HG03558 (cell line): Measurements from ENCODE around the gene SYT8.

Experiments
- ATAC-seq: cut with Tn5 transposase; IDR thresholded peaks from one replicate; pipeline ENCODE4 v1.9.1; 2021; ENCODE audit warnings: moderate number of reproducible peaks; ENCODE audit not compliant: unreplicated experiment; ENCODE audit errors: extremely low read depth

The SYT8 gene

GRCh38 chr11:1842149-1843097 lies 7.6 kb downstream of the SYT8 start:
- no peak for ATAC-seq

GRCh38 chr11:1843098-1843473 lies 8.3 kb downstream of the SYT8 start:
- no peak for ATAC-seq

DNA sequence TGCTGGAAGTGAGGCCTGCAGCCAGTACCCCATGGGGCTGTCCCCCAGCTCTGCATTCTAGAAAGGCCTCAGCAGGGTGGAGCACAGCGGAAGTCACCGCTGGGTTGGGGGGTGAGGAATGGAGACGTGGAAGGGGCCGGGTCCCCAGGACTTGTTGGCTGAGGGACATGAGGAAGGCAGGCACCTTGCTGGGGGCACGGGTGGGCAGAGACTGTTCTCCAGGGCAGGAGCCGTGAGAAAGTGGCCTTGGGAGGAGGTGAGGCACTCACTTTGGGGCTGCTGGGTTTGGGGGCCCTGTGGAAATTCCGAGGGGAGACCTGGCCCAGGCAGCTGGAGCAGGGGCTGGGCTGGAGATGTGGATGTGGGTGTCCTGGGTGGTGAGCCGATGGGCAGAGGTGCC lies 9.0 kb downstream of the SYT8 start:
- no peak for ATAC-seq

- no peak for ATAC-seq
Observed at GRCh38 chr11:1844221-1845094, 9.7 kb downstream of the SYT8 start.

DNA sequence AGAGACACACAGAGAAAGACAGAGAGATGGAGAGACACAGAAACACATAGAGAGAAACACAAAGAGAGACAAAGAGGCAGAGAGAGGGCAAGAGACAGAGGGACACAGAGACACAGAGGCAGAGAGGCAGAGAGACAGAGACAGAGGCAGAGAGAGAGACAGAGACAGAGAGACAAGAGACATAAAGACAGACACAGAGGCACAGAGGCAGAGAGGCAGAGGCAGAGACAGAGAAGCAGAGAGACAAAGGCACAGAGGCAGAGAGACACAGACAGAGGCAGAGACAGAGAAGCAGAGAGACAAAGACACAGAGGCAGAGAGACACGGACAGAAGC lies 10.3 kb downstream of the SYT8 start:
- ATAC-seq: no peak

GRCh38 chr11:1845561-1846452 lies 11.0 kb downstream of the SYT8 start:
- ATAC-seq: no peak

- no peak for ATAC-seq
Observed at GRCh38 chr11:1846453-1846932, 11.7 kb downstream of the SYT8 start.

- ATAC-seq: no peak
Observed at GRCh38 chr11:1847006-1847735, 12.4 kb downstream of the SYT8 start.

GRCh38 chr11:1847926-1848639 lies 13.3 kb downstream of the SYT8 start:
- no peak for ATAC-seq

DNA sequence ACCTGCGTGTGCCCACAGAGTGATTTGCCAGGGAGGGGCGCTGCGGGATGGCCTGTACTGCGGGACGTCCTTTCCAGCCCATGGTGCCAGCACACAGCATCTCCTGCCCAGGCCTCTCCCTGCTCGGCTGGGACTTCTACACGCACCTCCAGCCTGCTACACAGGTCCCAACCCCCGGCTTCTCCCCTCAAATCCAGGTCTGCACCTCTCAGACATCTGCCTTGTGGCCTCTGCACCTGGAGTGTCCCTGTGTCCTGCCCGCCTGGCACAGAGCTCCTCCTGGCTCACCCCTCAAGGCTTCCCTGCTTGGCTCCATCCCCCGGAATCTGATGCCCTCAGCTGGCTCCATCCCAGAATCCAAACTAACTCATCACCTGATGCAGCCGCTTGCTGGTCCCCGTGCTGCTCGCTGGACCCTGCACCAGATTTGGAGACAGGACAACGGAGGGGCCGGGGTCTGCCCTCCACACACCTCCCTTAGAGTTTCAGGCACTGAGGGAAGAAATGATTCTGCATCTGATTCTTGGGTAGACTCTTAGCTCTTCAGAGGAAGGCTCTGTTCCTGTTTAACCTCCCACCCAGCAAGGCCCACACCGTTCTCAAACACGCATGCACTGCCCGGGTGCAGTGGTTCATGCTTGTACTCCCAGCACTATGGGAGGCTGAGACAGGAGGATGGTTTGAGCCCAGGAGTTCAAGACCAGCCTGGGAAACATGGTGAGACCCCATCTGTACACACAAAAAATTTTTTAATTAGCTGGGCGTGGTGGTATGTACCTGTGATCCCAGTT lies 14.0 kb downstream of the SYT8 start:
- no peak for ATAC-seq

GRCh38 chr11:1851468-1852180 lies 16.8 kb downstream of the SYT8 start:
- ATAC-seq: no peak

GRCh38 chr11:1852271-1852876 lies 17.6 kb downstream of the SYT8 start:
- no peak for ATAC-seq

DNA sequence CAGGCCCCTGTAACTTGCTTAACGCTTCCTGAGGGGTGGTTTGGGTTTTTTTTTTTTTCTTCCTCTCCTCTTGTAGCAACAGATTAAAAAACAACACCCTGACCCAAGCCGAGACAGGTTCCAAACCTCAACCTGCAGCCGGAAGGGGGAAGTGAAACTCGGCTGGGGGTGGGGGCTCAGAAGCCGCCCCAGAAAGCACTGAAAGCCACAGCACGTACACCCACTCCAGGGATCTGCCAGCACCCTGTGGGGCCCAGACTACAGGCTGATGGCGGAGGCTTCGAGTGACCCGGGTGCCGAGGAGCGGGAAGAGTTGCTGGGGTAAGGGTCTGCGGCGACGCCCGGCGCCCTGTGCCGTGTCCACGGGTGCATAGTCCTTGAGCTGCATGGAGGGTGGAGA lies 18.1 kb downstream of the SYT8 start, which contains the start of gene LSP1:
Gene LSP1, plus strand, starts transcription at position 208 of the 400 bp plus-strand sequence. Its CDS starts 61 bp downstream, at position 269.
- ATAC-seq: no peak

DNA sequence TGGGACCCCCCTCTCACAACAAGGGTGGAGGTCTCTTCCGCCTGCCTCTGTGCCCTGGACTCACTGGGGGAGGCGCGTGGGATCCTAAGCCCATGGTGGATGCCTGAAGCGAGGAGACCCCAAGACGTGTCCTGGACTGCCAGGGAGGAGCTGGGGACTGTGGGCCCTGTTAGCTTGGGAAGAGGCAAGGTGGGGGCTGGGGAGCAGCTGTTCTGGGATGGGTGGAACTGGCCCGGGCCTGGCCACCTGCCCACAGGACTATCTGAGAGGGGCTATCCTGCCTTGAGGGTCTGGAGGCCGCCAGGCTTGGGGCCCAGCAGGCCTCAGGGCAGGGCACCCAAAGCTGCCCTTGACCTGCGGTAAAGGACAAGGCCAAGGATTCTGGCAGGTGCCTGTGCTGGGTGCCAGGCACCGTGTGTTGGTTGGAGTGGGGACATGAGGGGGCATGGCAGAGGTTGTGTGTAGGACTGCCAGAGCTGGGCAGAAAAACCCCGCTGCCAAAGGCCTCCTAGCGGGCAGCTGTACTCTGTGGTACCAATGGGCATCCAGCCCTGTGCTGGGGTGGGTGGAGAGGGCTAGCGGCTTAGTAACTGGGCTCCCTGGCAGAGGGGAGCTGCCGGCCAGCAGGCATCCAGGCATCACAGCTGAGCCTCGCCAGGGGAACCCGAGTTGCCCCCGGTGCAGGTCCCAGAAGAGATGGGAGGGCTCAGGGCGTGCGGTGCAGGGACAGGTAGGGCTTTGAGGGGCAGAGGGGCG lies 18.8 kb downstream of the SYT8 start:
- no peak for ATAC-seq

- no peak for ATAC-seq
Observed at GRCh38 chr11:1854132-1854948, 19.6 kb downstream of the SYT8 start.
